MM.1S (cell line): ENCODE data around the gene HOXD11.

ENCODE experiments used
- EZH2phosphoT487 ChIP-seq: fragments of 300-600 bp; sonication (generic); IDR thresholded peaks from 2 replicates; pipeline ENCODE4 v1.6.1; 2018; ENCODE audit warnings: antibody characterized with exemption, low read length
- TF ChIP-seq, protein P1 (sequence below): fragments of 300-600 bp; sonication (generic); IDR thresholded peaks from 2 replicates; pipeline ENCODE4 v1.5.1; 2016; ENCODE audit warnings: antibody characterized with exemption, low read length, mixed read lengths

- TF ChIP-seq, protein P1, sequence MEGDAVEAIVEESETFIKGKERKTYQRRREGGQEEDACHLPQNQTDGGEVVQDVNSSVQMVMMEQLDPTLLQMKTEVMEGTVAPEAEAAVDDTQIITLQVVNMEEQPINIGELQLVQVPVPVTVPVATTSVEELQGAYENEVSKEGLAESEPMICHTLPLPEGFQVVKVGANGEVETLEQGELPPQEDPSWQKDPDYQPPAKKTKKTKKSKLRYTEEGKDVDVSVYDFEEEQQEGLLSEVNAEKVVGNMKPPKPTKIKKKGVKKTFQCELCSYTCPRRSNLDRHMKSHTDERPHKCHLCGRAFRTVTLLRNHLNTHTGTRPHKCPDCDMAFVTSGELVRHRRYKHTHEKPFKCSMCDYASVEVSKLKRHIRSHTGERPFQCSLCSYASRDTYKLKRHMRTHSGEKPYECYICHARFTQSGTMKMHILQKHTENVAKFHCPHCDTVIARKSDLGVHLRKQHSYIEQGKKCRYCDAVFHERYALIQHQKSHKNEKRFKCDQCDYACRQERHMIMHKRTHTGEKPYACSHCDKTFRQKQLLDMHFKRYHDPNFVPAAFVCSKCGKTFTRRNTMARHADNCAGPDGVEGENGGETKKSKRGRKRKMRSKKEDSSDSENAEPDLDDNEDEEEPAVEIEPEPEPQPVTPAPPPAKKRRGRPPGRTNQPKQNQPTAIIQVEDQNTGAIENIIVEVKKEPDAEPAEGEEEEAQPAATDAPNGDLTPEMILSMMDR, result no peak
- no peak for TF ChIP-seq EZH2phosphoT487
These were observed 48.4 kb downstream of the HOXD11 start for GRCh38 chr2:176155356-176156044.
